ENCODE measurements around the gene GAGE12E. TPM values are rescaled to one million over a fixed set of nuclear protein-coding genes. Genes with fewer than 3 reads are reported as not detected.
"Not testable (repeated sequence)": the region's sequence is repeated elsewhere in the genome, so short reads cannot be mapped to it uniquely, and the experiment has no call there.

Gene GAGE12E
- polyA plus RNA-seq, 4 donors = not detected

GRCh38 chrX:49589196-49589595 is 38.1 kb downstream of the GAGE12E start, which contains the start of gene GAGE2A:
GAGE2A (plus strand) TSS chrX:49589496; CDS start chrX:49590651, 1,155 bp downstream.
- not testable (repeated sequence) for FAIRE-seq; H3K9me3 ChIP-seq (ENCODE audit: control insufficient read depth in 2 of 2, insufficient read depth in 1 of 2, low read depth in 1 of 2, low read length in 1 of 2); H3K36me3 ChIP-seq (ENCODE audit: control insufficient read depth in 3 of 3, insufficient read depth in 2 of 3, low read depth in 1 of 3, low read length in 3 of 3); H3K4me3 ChIP-seq (ENCODE audit: low read depth in 1 of 3, low read length in 3 of 3); H3K27ac ChIP-seq (ENCODE audit: low read depth in 1 of 3, low read length in 2 of 3); H3K4me1 ChIP-seq (ENCODE audit: control insufficient read depth in 3 of 3, insufficient read depth in 2 of 3, low read depth in 1 of 3, low read length in 2 of 3); DNase-seq; H3K27me3 ChIP-seq (ENCODE audit: control insufficient read depth in 3 of 3, insufficient read depth in 3 of 3, low read length in 3 of 3)
- WGBS, 3 donors = no CpG with 5 or more reads among the region's 16 CpGs

GRCh38 chrX:49589769-49590478 is 38.8 kb downstream of the GAGE12E start:
- not testable (repeated sequence) for FAIRE-seq; H3K9me3 ChIP-seq (ENCODE audit: control insufficient read depth in 2 of 2, insufficient read depth in 1 of 2, low read depth in 1 of 2, low read length in 1 of 2); H3K4me3 ChIP-seq (ENCODE audit: low read depth in 1 of 3, low read length in 3 of 3); DNase-seq; H3K36me3 ChIP-seq (ENCODE audit: control insufficient read depth in 3 of 3, insufficient read depth in 2 of 3, low read depth in 1 of 3, low read length in 3 of 3); H3K27ac ChIP-seq (ENCODE audit: low read depth in 1 of 3, low read length in 2 of 3); H3K27me3 ChIP-seq (ENCODE audit: control insufficient read depth in 3 of 3, insufficient read depth in 3 of 3, low read length in 3 of 3); H3K4me1 ChIP-seq (ENCODE audit: control insufficient read depth in 3 of 3, insufficient read depth in 2 of 3, low read depth in 1 of 3, low read length in 2 of 3)
- WGBS, 3 donors = 92 to 94% (median 92%) methylated on average over 23 to 25 of the region's 37 CpGs

GRCh38 chrX:49590488-49590887 is 39.4 kb downstream of the GAGE12E start:
- H3K36me3 ChIP-seq (ENCODE audit: control insufficient read depth in 3 of 3, insufficient read depth in 2 of 3, low read depth in 1 of 3, low read length in 3 of 3); H3K27ac ChIP-seq (ENCODE audit: low read depth in 1 of 3, low read length in 2 of 3); H3K4me1 ChIP-seq (ENCODE audit: control insufficient read depth in 3 of 3, insufficient read depth in 2 of 3, low read depth in 1 of 3, low read length in 2 of 3); H3K9me3 ChIP-seq (ENCODE audit: control insufficient read depth in 2 of 2, insufficient read depth in 1 of 2, low read depth in 1 of 2, low read length in 1 of 2); H3K4me3 ChIP-seq (ENCODE audit: low read depth in 1 of 3, low read length in 3 of 3); FAIRE-seq; H3K27me3 ChIP-seq (ENCODE audit: control insufficient read depth in 3 of 3, insufficient read depth in 3 of 3, low read length in 3 of 3); DNase-seq: not testable (repeated sequence)
- WGBS, 3 donors = 93 to 95% (median 94%) methylated on average over 10 to 13 of the region's 17 CpGs

- H3K9me3 ChIP-seq (ENCODE audit: control insufficient read depth in 2 of 2, insufficient read depth in 1 of 2, low read depth in 1 of 2, low read length in 1 of 2); FAIRE-seq; H3K36me3 ChIP-seq (ENCODE audit: control insufficient read depth in 3 of 3, insufficient read depth in 2 of 3, low read depth in 1 of 3, low read length in 3 of 3); H3K4me3 ChIP-seq (ENCODE audit: low read depth in 1 of 3, low read length in 3 of 3); H3K4me1 ChIP-seq (ENCODE audit: control insufficient read depth in 3 of 3, insufficient read depth in 2 of 3, low read depth in 1 of 3, low read length in 2 of 3); DNase-seq; H3K27ac ChIP-seq (ENCODE audit: low read depth in 1 of 3, low read length in 2 of 3); H3K27me3 ChIP-seq (ENCODE audit: control insufficient read depth in 3 of 3, insufficient read depth in 3 of 3, low read length in 3 of 3): not testable (repeated sequence)
- no CpG with 5 or more reads among the region's 16 CpGs for WGBS, 3 donors
These were observed 47.6 kb downstream of the GAGE12E start, which contains the start of gene GAGE1 for GRCh38 chrX:49598720-49599119. GAGE1 (plus strand) TSS chrX:49599020; CDS start chrX:49600175, 1,155 bp downstream.

Other genes starting within 250 kb of the GAGE12E start
- not detected for gene GAGE10, start 247.6 kb upstream of the GAGE12E start, polyA plus RNA-seq
- gene GAGE12J, start 229.3 kb upstream of the GAGE12E start, polyA plus RNA-seq = not detected
- not detected for gene GAGE13, start 219.7 kb upstream of the GAGE12E start, polyA plus RNA-seq
- gene GAGE12C, start 19.1 kb upstream of the GAGE12E start, polyA plus RNA-seq = not detected
- not detected for gene GAGE12D, start 9.6 kb upstream of the GAGE12E start, polyA plus RNA-seq
- not detected for gene GAGE12F, start 9.6 kb downstream of the GAGE12E start, polyA plus RNA-seq
- not detected for gene GAGE12G, start 19.1 kb downstream of the GAGE12E start, polyA plus RNA-seq
- not detected for gene GAGE12H, start 28.7 kb downstream of the GAGE12E start, polyA plus RNA-seq
- gene GAGE2A, start 38.2 kb downstream of the GAGE12E start, polyA plus RNA-seq = not detected
- not detected for gene GAGE1, start 47.7 kb downstream of the GAGE12E start, polyA plus RNA-seq
- not detected for gene PAGE1, start 144.7 kb downstream of the GAGE12E start, polyA plus RNA-seq

All from small intestine (tissue), 7 donors.